Erythroblast (primary cell): ENCODE data around the gene LDLRAD4.

Experiments
- GATA1 ChIP-seq: IDR thresholded peaks from 2 replicates; pipeline ENCODE4 v1.6.1; 2011; ENCODE audit warnings: low read depth, mild to moderate bottlenecking, control low read depth, low read length, moderate library complexity
- POLR2A ChIP-seq: IDR thresholded peaks from 2 replicates; pipeline ENCODE4 v1.6.1; 2011; ENCODE audit warnings: mild to moderate bottlenecking, low read length

- TF ChIP-seq POLR2A (no peak), GATA1 (no peak)
Measured at GRCh38 chr18:13505780-13506345, 287.3 kb downstream of the LDLRAD4 start.
